Karpas-422 (cell line): ENCODE measurements around the gene ADAMTS6. TPM values are rescaled to one million over a fixed set of nuclear protein-coding genes. Genes with fewer than 3 reads are reported as not detected.

Experiments used
- DNase-seq: peaks from one replicate; pipeline ENCODE4 v3.0.0-alpha.2; 2015
- H2AFZ ChIP-seq: fragments of 200-600 bp; sonication (generic); 2 replicates; pipeline ENCODE4 v1.6.1; 2014; ENCODE audit warnings: antibody characterized with exemption, low read length, mixed read lengths
- H3K27ac ChIP-seq: fragments of 200-600 bp; sonication (generic); 2 replicates; pipeline ENCODE4 v1.5.1; 2014; ENCODE audit warnings: mild to moderate bottlenecking, low read length, moderate library complexity
- H3K27me3 ChIP-seq: fragments of 200-600 bp; sonication (generic); 2 replicates; pipeline ENCODE4 v1.6.1; 2014; ENCODE audit warnings: low read length, mixed read lengths
- H3K36me3 ChIP-seq: fragments of 200-600 bp; sonication (generic); 2 replicates; pipeline ENCODE4 v1.6.1; 2014; ENCODE audit warnings: low read length, mixed read lengths; ENCODE audit not compliant: insufficient read depth
- H3K4me1 ChIP-seq: fragments of 200-600 bp; sonication (generic); 2 replicates; pipeline ENCODE4 v1.6.1; 2014; ENCODE audit warnings: mild to moderate bottlenecking, low read length, mixed read lengths
- H3K4me2 ChIP-seq: fragments of 200-600 bp; sonication (generic); 2 replicates; pipeline ENCODE4 v1.6.1; 2014; ENCODE audit warnings: low read length, low read depth, mild to moderate bottlenecking; ENCODE audit not compliant: poor library complexity, severe bottlenecking
- H3K4me3 ChIP-seq: fragments of 200-600 bp; sonication (generic); 2 replicates; pipeline ENCODE4 v1.5.1; 2014; ENCODE audit warnings: mild to moderate bottlenecking, antibody characterized with exemption, low read length, mixed read lengths
- H3K79me2 ChIP-seq: fragments of 200-600 bp; sonication (generic); 2 replicates; pipeline ENCODE4 v1.6.1; 2014; ENCODE audit warnings: mild to moderate bottlenecking, low read length, mixed read lengths
- H3K9ac ChIP-seq: fragments of 200-600 bp; sonication (generic); 2 replicates; pipeline ENCODE4 v1.6.0; 2014; ENCODE audit warnings: low read length
- H3K9me2 ChIP-seq: fragments of 200-600 bp; sonication (generic), shearing (Covaris generic); replicated peaks from 2 replicates; pipeline ENCODE4 v1.6.0; 2014; ENCODE audit warnings: mild to moderate bottlenecking, low read length, moderate library complexity; ENCODE audit not compliant: insufficient read depth
- H3K9me3 ChIP-seq: fragments of 300-700, 200-600 bp; sonication (generic); 2 replicates; pipeline ENCODE4 v1.6.1; 2014; ENCODE audit warnings: low read length, mixed read lengths
- H4K20me1 ChIP-seq: fragments of 200-600 bp; sonication (generic); 2 replicates; pipeline ENCODE4 v1.6.1; 2014; ENCODE audit warnings: mild to moderate bottlenecking, antibody characterized with exemption, low read length, low read depth; ENCODE audit not compliant: insufficient read depth
- total RNA-seq: library from RNA; depleted of rRNA; stranded (reverse); fragments of >200 nt; shearing (Covaris generic); gene quantifications from 2 replicates; pipeline ENCODE4 v1.2.3, GENCODE V29; 2014; ENCODE audit warnings: low replicate concordance

The ADAMTS6 gene
- total RNA-seq, 1 experiment from 2014 or later: 2.6 TPM

DNA sequence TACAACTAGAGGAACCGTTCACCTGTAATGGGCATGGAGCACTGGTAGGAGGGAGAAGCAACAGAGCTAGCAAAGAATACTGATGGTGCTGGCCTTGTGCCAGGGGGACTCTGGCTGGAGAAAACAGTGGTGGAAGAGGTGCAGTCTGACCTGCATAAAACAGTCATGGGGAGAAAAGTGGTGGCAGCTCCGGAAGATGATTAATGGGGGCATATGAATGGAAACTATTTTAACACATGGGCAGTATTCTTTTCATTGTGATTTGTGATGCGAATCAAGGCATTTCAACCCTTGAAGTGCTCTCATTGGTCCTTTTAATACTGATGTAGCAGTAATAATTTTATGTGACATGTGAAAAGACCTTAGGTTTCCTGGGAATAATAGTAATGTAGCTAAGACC is 219.6 kb downstream of the ADAMTS6 start:
- Histone ChIP-seq H2AFZ (no peak overlapping the region), H3K4me2 (no peak overlapping the region), H3K36me3 (no peaks in the 10 kb centered on the region), H3K4me1 (no peaks in the 10 kb centered on the region), H3K4me3 (no peak overlapping the region), H3K9me3 (no peaks in the 10 kb centered on the region), H3K9ac (no peak overlapping the region), H3K27me3 (no peaks in the 10 kb centered on the region), H3K9me2 (no peaks in the 10 kb centered on the region), H4K20me1 (no peaks in the 10 kb centered on the region), H3K27ac (no peak overlapping the region), H3K79me2 (no peaks in the 10 kb centered on the region)
- DNase-seq: no peak

DNA sequence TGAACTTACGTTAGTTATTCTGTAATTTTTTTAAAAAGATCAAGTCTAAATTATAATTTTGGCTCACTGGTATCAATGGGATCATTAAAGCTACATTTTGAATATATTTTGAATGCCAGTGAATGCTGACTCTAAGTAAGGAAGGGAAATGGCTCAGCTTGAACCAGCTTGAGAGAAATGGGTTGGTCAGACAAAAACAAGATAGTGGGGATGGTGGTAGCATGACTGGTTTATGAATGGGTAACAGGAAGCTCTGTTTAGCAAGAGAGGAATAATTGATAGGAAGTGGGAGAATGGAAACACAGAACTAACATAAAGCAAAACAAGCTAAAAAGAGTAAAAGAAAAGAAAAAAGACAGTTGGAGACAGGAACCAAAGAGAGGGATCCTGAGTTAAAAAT is 220.2 kb downstream of the ADAMTS6 start:
- Histone ChIP-seq H3K36me3 (no peaks in the 10 kb centered on the region), H3K79me2 (no peaks in the 10 kb centered on the region), H2AFZ (no peak overlapping the region), H3K9me2 (no peaks in the 10 kb centered on the region), H4K20me1 (no peaks in the 10 kb centered on the region), H3K9ac (no peak overlapping the region), H3K4me1 (no peaks in the 10 kb centered on the region), H3K9me3 (no peaks in the 10 kb centered on the region), H3K4me2 (no peak overlapping the region), H3K27me3 (no peaks in the 10 kb centered on the region), H3K27ac (no peak overlapping the region), H3K4me3 (no peak overlapping the region)
- DNase-seq: no peak

DNA sequence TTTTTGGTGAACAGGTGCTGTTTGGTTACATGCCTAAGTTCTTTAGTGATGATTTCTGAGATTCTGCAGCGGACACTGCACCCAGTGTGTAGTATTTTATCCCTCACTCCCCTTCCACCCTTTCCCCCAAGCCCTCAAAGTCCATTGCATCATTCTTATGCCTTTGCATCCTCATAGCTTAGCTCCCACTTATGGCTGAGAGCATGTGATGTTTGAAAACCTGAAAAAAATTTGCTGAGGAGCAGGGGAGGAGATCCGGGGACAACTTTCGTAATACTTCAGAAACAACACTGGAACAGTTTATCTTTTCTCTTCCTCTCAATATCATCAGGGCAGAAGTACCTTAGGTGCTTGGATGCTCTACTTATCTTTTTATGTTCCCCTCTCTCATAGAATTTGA is 226.4 kb downstream of the ADAMTS6 start:
- Histone ChIP-seq H4K20me1 (no peaks in the 10 kb centered on the region), H3K36me3 (no peaks in the 10 kb centered on the region), H3K79me2 (no peaks in the 10 kb centered on the region), H3K27ac (no peak overlapping the region), H2AFZ (no peak overlapping the region), H3K27me3 (no peaks in the 10 kb centered on the region), H3K4me3 (no peak overlapping the region), H3K9ac (no peak overlapping the region), H3K9me2 (no peaks in the 10 kb centered on the region), H3K4me2 (no peak overlapping the region), H3K4me1 (no peaks in the 10 kb centered on the region), H3K9me3 (no peaks in the 10 kb centered on the region)
- DNase-seq: no peak

GRCh38 chr5:65252977-65253376 is 228.7 kb downstream of the ADAMTS6 start:
- H3K36me3 ChIP-seq: no peaks in the 10 kb centered on the region
- no peaks in the 10 kb centered on the region for H3K9me2 ChIP-seq
- no peak overlapping the region for H3K4me2 ChIP-seq
- H3K27me3 ChIP-seq: no peaks in the 10 kb centered on the region
- no peak overlapping the region for H3K27ac ChIP-seq
- no peaks in the 10 kb centered on the region for H3K79me2 ChIP-seq
- H2AFZ ChIP-seq: no peak overlapping the region
- no peaks in the 10 kb centered on the region for H3K9me3 ChIP-seq
- no peaks in the 10 kb centered on the region for H4K20me1 ChIP-seq
- H3K4me1 ChIP-seq: no peaks in the 10 kb centered on the region
- no peak overlapping the region for H3K9ac ChIP-seq
- no peak for DNase-seq
- H3K4me3 ChIP-seq: no peak overlapping the region

DNA sequence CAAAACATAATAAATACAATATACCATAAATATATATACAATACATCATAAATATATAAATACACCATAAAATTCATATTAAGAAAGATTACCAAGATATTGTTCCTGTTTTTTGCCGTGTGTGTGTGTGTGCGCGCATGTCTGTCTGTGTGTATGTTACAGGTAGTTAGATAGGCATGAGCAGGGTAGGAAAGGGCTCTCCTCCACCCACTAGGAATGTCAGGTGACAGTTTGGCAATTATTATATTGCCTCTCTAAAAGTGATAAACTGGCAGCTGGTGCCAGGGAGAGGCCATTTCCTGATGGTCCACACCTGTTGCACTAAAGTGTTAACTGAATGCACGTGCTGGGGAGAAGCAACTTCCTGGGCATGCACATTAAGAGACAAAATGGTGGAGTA is 232.8 kb downstream of the ADAMTS6 start:
- Histone ChIP-seq H3K9ac (no peak overlapping the region), H3K4me1 (no peaks in the 10 kb centered on the region), H3K4me2 (no peak overlapping the region), H3K9me2 (no peaks in the 10 kb centered on the region), H3K36me3 (no peaks in the 10 kb centered on the region), H4K20me1 (no peaks in the 10 kb centered on the region), H3K27ac (no peak overlapping the region), H3K4me3 (no peak overlapping the region), H3K79me2 (no peaks in the 10 kb centered on the region), H2AFZ (no peak overlapping the region), H3K27me3 (no peaks in the 10 kb centered on the region), H3K9me3 (no peaks in the 10 kb centered on the region)
- no peak for DNase-seq

DNA sequence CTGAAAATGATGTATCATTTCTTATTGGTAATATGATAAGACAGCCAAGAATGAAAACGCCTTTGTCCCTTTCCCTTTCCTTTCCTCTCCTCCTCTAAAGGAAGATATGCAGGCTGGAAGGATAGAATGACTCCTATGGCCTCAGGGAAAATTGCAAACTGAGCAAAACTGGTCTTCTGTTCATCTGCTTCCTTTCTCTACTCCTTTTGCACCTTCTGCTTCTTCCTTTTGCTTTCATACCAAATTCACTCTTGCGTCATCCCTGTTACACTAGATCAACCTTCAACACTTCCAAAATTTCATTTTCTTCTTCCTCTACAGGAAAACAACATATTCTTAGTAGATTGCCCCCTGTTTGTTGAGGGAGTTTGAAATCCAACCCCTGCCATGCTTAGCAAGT is 234.1 kb downstream of the ADAMTS6 start:
- Histone ChIP-seq H3K27me3 (no peaks in the 10 kb centered on the region), H3K27ac (no peak overlapping the region), H3K4me2 (no peak overlapping the region), H3K4me1 (no peaks in the 10 kb centered on the region), H4K20me1 (no peaks in the 10 kb centered on the region), H2AFZ (no peak overlapping the region), H3K4me3 (no peak overlapping the region), H3K9me3 (no peaks in the 10 kb centered on the region), H3K9ac (no peak overlapping the region), H3K79me2 (no peaks in the 10 kb centered on the region), H3K9me2 (no peaks in the 10 kb centered on the region), H3K36me3 (no peaks in the 10 kb centered on the region)
- no peak for DNase-seq

GRCh38 chr5:65246741-65247140 is 235.0 kb downstream of the ADAMTS6 start:
- Histone ChIP-seq H3K79me2 (no peaks in the 10 kb centered on the region), H3K4me2 (no peak overlapping the region), H4K20me1 (no peaks in the 10 kb centered on the region), H3K9me3 (no peaks in the 10 kb centered on the region), H3K9me2 (no peaks in the 10 kb centered on the region), H3K27me3 (no peaks in the 10 kb centered on the region), H3K4me1 (no peaks in the 10 kb centered on the region), H3K9ac (no peak overlapping the region), H3K27ac (no peak overlapping the region), H3K4me3 (no peak overlapping the region), H3K36me3 (no peaks in the 10 kb centered on the region), H2AFZ (no peak overlapping the region)
- DNase-seq: no peak

GRCh38 chr5:65244031-65244430 is 237.7 kb downstream of the ADAMTS6 start:
- H3K9me3 ChIP-seq: no peaks in the 10 kb centered on the region
- H3K4me2 ChIP-seq: no peak overlapping the region
- no peaks in the 10 kb centered on the region for H3K27me3 ChIP-seq
- H3K36me3 ChIP-seq: no peaks in the 10 kb centered on the region
- H3K27ac ChIP-seq: no peak overlapping the region
- no peaks in the 10 kb centered on the region for H4K20me1 ChIP-seq
- no peaks in the 10 kb centered on the region for H3K4me1 ChIP-seq
- H3K4me3 ChIP-seq: no peak overlapping the region
- H3K9ac ChIP-seq: no peak overlapping the region
- no peak for DNase-seq
- H3K79me2 ChIP-seq: no peaks in the 10 kb centered on the region
- no peak overlapping the region for H2AFZ ChIP-seq
- H3K9me2 ChIP-seq: no peaks in the 10 kb centered on the region

DNA sequence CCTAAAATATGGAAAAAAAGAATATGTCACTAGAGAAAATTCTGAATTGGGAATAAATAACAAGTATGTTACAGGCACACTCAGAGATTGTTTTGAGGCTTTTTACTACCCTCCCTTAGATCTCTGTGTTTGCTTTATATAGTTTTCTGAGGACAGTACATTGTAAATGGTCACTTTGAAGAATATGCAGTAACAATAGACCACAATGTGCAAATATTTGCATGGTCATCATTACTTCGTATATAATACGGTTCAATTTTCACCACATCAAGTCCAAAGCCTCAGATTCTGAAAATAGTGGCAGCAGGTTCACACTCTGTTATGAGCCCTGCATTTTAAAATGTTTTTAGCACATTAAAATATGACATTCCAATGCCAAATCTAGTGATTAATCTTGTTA is 238.6 kb downstream of the ADAMTS6 start:
- Histone ChIP-seq H3K36me3 (no peaks in the 10 kb centered on the region), H3K4me2 (no peak overlapping the region), H3K79me2 (no peaks in the 10 kb centered on the region), H4K20me1 (no peaks in the 10 kb centered on the region), H3K27ac (no peak overlapping the region), H3K4me1 (no peaks in the 10 kb centered on the region), H3K27me3 (no peaks in the 10 kb centered on the region), H3K9me2 (no peaks in the 10 kb centered on the region), H3K9ac (no peak overlapping the region), H2AFZ (no peak overlapping the region), H3K9me3 (no peaks in the 10 kb centered on the region), H3K4me3 (no peak overlapping the region)
- DNase-seq: no peak
